Measurements from ENCODE around the gene TNXB.
"Not testable (repeated sequence)": the region's sequence is repeated elsewhere in the genome, so short reads cannot be mapped to it uniquely, and the experiment has no call there.

TNXB gene

DNA sequence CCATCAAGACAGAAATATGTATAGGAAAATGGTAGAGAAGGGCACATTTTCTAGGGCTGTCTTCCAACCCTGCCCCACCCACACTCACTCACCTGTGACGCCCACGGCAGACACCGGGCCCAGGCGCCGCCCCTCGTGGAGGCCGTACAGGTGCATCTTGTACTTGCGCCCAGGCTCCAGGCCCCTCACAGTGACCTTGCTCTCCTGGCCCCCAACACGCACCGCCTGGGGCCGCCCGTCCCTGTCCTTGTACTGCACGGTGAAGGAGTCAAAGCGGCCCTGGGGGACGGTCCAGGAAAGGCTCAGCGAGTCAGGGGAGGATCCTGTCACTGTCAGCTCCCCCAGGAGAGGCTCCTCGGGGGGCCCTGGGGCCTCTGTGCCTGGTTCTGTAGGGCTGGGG is 51.2 kb downstream of the TNXB start:
- TF ChIP-seq, protein P1, sequence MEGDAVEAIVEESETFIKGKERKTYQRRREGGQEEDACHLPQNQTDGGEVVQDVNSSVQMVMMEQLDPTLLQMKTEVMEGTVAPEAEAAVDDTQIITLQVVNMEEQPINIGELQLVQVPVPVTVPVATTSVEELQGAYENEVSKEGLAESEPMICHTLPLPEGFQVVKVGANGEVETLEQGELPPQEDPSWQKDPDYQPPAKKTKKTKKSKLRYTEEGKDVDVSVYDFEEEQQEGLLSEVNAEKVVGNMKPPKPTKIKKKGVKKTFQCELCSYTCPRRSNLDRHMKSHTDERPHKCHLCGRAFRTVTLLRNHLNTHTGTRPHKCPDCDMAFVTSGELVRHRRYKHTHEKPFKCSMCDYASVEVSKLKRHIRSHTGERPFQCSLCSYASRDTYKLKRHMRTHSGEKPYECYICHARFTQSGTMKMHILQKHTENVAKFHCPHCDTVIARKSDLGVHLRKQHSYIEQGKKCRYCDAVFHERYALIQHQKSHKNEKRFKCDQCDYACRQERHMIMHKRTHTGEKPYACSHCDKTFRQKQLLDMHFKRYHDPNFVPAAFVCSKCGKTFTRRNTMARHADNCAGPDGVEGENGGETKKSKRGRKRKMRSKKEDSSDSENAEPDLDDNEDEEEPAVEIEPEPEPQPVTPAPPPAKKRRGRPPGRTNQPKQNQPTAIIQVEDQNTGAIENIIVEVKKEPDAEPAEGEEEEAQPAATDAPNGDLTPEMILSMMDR (conservative IDR thresholded peaks at IDR 0.05), result no peak
- no peak overlapping the region for H3K27ac ChIP-seq

DNA sequence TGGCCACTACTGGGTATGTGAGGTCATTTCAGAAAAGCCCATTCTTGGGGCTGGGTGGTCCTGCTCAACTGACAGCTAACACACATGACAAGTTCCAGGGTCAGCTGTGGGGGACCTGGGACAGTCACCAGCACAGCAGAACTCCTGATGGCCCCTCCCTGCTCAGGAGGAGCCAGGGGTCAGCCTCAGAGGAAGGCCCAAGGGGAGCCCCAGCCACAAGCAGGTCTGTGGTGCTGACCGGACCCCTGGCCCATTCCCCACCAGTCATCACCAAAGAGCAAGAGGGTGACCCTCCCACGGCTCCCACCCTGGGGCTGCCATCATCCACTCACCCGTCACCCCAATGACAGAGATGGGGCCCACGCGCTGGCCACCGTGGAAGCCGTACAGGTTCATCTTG is 52.9 kb downstream of the TNXB start:
- TF ChIP-seq, protein P1 (conservative IDR thresholded peaks at IDR 0.05), result no peak

DNA sequence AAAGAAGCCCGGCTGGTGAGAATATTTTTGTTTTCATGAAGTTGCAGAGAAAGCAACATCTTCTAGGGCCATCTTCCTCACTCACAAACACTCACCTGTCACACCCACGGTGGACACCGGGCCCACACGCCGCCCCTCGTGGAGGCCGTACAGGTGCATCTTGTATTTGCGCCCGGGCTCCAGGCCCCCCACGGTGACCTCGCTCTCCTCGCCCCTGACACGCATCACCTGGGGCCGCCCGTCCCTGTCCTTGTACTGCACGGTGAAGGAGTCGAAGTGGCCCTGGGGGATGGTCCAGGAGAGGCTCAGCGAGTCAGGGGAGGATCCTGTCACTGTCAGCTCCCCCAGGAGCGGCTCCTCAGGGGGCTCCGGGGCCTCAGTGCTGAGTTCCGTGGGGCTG is 53.4 kb downstream of the TNXB start:
- H3K27ac ChIP-seq, result not testable (repeated sequence)

More for the DNA sequence above, 52.9 kb downstream of the TNXB start:
- no peak overlapping the region for H3K27ac ChIP-seq

DNA sequence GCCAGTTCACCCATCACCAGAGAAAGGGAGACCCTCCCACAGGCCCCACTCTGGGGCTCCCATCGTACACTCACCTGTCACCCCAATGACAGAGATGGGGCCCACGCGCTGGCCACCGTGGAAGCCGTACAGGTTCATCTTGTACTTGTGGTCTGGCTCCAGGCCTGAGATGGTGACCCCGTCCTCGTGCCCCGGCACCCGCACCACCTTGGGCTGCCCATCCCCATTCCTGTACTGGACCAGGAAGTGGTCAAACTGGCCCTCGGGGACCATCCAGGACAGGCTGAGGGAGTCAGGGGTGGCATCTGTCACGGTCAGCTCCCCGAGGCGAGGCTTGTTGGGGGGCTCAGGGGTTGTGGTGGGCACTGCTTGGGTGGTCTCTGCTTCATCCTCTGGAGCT is 55.8 kb downstream of the TNXB start:
- not testable (repeated sequence) for H3K27ac ChIP-seq

DNA sequence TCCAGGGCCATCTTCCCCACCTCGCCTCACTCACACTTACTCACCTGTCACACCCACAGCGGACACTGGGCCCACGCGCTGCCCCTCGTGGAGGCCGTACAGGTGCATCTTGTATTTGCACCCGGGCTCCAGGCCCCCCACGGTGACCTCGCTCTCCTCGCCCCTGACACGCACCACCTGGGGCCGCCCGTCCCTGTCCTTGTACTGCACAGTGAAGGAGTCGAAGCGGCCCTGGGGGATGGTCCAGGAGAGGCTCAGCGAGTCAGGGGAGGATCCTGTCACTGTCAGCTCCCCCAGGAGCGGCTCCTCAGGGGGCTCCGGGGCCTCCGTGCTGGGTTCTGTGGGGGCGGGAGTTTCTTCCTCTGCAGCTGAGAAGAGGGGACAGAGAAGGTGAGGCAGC is 56.5 kb downstream of the TNXB start:
- H3K27ac ChIP-seq, result not testable (repeated sequence)

DNA sequence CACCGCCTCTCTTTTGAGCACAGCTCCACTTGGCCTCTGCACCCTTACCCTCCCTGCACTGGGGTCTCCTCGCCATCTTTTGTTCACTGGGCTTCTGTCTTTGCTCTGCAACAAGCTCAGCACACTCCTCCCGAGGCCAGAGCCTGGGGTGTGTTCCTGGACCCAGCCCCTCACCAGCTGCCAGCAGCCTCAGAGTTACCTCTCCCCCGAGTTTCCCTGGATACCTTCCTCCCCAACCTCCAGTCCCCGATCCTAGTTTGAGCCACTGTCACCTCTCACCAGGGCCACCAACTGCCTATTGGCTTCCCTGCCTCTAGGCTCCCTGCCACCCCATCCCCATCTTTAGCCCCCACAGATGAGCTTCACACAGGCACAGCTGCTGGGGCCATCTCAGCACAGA is 58.6 kb downstream of the TNXB start:
- TF ChIP-seq, protein P1 (conservative IDR thresholded peaks at IDR 0.05), result no peak
- no peak overlapping the region for H3K27ac ChIP-seq

DNA sequence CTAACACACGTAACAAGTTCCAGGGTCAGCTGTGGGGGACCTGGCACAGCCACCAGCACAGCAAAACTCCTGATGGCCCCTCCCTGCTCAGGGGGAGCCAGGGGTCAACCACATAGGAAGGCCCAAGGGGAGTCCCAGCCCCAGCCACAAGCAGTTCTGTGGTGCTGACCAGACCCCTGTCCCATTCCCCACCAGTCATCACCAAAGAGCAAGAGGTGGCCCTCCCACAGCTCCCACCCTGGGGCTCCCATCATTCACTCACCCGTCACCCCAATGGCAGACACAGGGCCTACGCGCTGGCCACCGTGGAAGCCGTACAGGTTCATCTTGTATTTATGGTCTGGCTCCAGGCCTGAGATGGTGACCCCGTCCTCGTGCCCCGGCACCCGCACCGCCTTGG is 59.4 kb downstream of the TNXB start:
- not testable (repeated sequence) for H3K27ac ChIP-seq

DNA sequence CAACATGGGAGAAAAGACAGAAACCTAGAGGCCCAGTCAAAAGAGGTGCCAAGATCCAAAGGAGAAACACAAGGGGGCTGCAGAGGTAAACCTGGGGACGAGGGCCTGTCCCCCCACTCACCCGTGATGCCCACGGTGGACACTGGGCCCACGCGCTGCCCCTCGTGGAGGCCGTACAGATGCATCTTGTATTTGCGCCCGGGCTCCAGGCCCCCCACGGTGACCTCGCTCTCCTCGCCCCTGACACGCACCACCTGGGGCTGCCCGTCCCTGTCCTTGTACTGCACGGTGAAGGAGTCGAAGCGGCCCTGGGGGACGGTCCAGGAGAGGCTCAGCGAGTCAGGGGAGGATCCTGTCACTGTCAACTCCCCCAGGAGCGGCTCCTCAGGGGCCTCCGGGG is 60.0 kb downstream of the TNXB start:
- H3K27ac ChIP-seq, result not testable (repeated sequence)

DNA sequence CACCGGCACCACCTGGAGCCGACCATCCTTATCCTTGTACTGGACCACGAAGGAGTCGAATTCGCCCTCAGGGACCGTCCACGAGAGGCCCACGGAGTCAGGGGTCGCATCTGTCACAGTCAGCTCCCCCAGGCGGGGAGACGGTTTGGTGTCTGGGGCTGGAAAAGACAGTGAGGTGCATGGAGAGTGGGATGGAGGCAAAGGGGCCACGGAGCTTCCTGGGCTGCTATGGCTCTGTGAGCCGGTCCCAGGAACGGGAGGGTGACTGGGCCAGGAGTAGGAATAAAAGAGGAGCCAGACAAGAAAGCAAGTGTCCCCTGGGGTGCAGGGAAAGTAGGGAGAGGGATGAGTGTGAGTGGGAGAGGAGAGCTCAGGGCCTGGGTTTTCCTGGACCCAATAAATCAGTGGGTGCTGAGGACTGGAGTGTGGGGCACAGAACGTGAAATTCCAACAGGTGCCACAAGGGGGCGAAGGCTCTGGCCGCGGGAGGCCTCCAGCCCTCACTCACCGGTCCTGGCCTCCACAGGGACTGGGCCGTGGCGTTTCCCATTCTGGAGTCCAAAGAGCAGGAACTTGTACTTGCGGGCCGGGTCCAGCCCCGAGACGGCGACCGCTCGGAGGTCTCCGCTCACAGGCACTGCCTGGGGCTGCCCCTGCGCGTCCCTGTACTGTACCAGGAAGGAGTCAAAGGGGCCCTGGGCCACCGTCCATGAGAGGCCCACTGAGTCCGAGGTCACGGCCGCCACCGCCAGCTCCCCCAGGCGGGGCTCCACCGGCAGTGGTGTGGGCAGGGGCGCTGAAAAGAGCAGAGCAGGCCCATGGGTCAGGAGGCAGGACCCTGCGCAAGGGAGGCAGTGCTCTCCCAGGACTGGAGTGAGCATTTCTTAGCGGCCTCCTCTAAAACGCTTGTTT is 61.0 kb downstream of the TNXB start:
- no peak overlapping the region for H3K27ac ChIP-seq
- TF ChIP-seq, protein P1 (conservative IDR thresholded peaks at IDR 0.05), result peak; percentile 88

DNA sequence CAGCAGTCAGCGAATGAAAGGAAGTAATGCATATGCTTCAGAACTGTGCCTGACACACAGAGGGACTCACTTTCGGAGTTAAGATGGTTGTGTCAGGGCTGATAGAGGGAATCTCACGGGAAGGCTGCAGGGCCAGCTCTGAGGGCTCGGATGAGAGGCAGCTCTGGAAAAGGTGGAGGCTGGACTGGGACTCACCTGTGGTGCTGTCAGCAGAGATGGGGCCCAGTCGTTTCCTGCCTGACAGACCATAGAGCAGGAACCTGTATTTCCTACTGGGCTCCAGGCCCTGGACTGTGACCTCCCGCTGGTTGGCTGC is 61.6 kb downstream of the TNXB start:
- TF ChIP-seq, protein P1 (conservative IDR thresholded peaks at IDR 0.05), result no peak
- no peak overlapping the region for H3K27ac ChIP-seq

Measured in VCaP (cell line).